Esophagus squamous epithelium (tissue), 4 donors: Measurements from ENCODE around the gene CTNNA3.
"Not testable (repeated sequence)": the region's sequence is repeated elsewhere in the genome, so short reads cannot be mapped to it uniquely, and the experiment has no call there.

Source experiments
- CTCF ChIP-seq, 6 experiments: fragments of 450-650 bp in 4 of 6; fragments of 200-600 bp in 2 of 6; sonication (generic) in 2 of 6; IDR thresholded peaks; one replicate each; pipeline ENCODE4 v1.5.1; 2016 to 2019; ENCODE audit warnings: antibody characterized with exemption in 6 of 6, mild to moderate bottlenecking in 4 of 6, moderate library complexity in 4 of 6
- POLR2A ChIP-seq, 4 donors: fragments of 450-650 bp; IDR thresholded peaks; one replicate each; pipeline ENCODE4 v1.6.1; 2017; ENCODE audit warnings: antibody characterized with exemption in 4 of 4, mild to moderate bottlenecking in 4 of 4, moderate library complexity in 3 of 4

- TF ChIP-seq CTCF, POLR2A (IDR thresholded peaks at IDR 0.05): not testable (repeated sequence)
Measured at GRCh38 chr10:67230680-67231500, 465.1 kb downstream of the CTNNA3 start.
